Psoas muscle (tissue), 8 donors: ENCODE results near the gene ZP1. TPM values are rescaled to one million over a fixed set of nuclear protein-coding genes. Genes with fewer than 3 reads are reported as not detected.
A peak's percentile ranks its signal among the peaks of the same experiment; 100 is the strongest.

Experiments used
- ATAC-seq, 4 donors: fragments of 200-7000 bp; cut with Tn5 transposase; one replicate each; pipeline ENCODE4 v1.9.1; 2020; ENCODE audit warnings: moderate library complexity in 3 of 4, mild to moderate bottlenecking in 2 of 4
- DNase-seq, 2 donors: peaks; one replicate each; pipeline ENCODE4 v3.0.0-alpha.2; 2020
- H3K27ac ChIP-seq: fragments of 200-600 bp; one replicate; pipeline ENCODE4 v1.8.0; 2022
- H3K27me3 ChIP-seq, 3 donors: fragments of 200-600 bp in 1 of 3; one replicate each; pipeline versions ENCODE4 v1.6.1 to v1.8.0; 2013 to 2022; ENCODE audit warnings: low read length in 2 of 3, mild to moderate bottlenecking in 2 of 3, moderate library complexity in 1 of 3; ENCODE audit not compliant: insufficient read depth in 3 of 3
- H3K36me3 ChIP-seq, 2 donors: fragments of 200-600 bp in 1 of 2; one replicate each; pipeline versions ENCODE4 v1.6.1 to v1.8.0; 2013 to 2022; ENCODE audit warnings: low read depth in 1 of 2, mild to moderate bottlenecking in 1 of 2, moderate library complexity in 1 of 2; ENCODE audit not compliant: insufficient read depth in 1 of 2
- H3K4me1 ChIP-seq: fragments of 200-600 bp; one replicate; pipeline ENCODE4 v1.8.0; 2022
- H3K4me3 ChIP-seq: fragments of 200-600 bp; one replicate; pipeline ENCODE4 v1.8.0; 2022; ENCODE audit warnings: mild to moderate bottlenecking
- H3K9me3 ChIP-seq: fragments of 200-600 bp; one replicate; pipeline ENCODE4 v1.8.0; 2022
- CTCF ChIP-seq: fragments of 200-600 bp; IDR thresholded peaks from one replicate; pipeline ENCODE4 v1.8.0; 2022; ENCODE audit warnings: antibody characterized with exemption
- WGBS, 3 donors: extraction: QIAGEN DNeasy Blood & Tissue Kit; methylation state at CpG; one replicate each; pipeline versions ENCODE4 v1.1.6 to v1.1.7; 2013; 5-methylcytosine and 5-hydroxymethylcytosine counted together
- intact Hi-C, 2 donors: fragments of 100-400 bp; cut with DNase I; formaldehyde crosslinking; loops; one replicate each; pipeline versions ENCODE4 v1.11.0 to v1.14.2; 2022
- polyA plus RNA-seq, 3 donors: library from polyadenylated mRNA; stranded (reverse); fragments of 200-250 nt; gene quantifications; one replicate each; pipeline ENCODE4 v1.2.3, GENCODE V29; 2013
- total RNA-seq, 4 donors: library from RNA; stranded (reverse); fragmentation: NEBNext Ultra II Directional in 2 of 4; extraction: Animal tissue kit (Norgen Biotek cat#: 25700) in 2 of 4; gene quantifications; one replicate each; pipeline versions ENCODE4 v1.2.1 to v1.2.4, GENCODE V29; 2021 to 2023
- donor health status: healthy with polysubstance abuse.
- donor health status: DM: no; HTN: no; CAD: no; lungs with moderate emphysema.
- donor health status: Bipolar disorder and iron deficiency.
- donor health status: healthy.
- donor health status: DM: yes; HTN: yes; CAD: no.
- donor health status: DM: no; HTN: no; CAD: no.
- donor health status: DM: no; HTN: no; CAD: no.
- donor health status: DM: yes; HTN: yes; CAD: no.

The ZP1 gene
- total and polyA plus RNA-seq, 7 donors = 0.18 to 0.52 (median 0.29) TPM; not detected in 3

GRCh38 chr11:60847281-60847680, 20.1 kb upstream of the ZP1 start:
- Histone ChIP-seq H3K27ac (no peak overlapping the region), H3K27me3 (no peaks in the 10 kb centered on the region), H3K9me3 (no peaks in the 10 kb centered on the region), H3K36me3 (peaks cover 3 to 54% of the 10 kb centered on the region in 2 donors), H3K4me3 (no peak overlapping the region), H3K4me1 (peaks cover 19% of the 10 kb centered on the region)
- intact Hi-C loops = loop anchor here in 1 of 2 donors (10.0 kb wide), 1 partner anchor 318 kb away; the partner anchor contains the start of gene VPS37C
- WGBS, 3 donors = 71 to 72% (median 72%) methylated on average over 13 of the region's 13 CpGs
- no peak for TF ChIP-seq CTCF
- ATAC-seq (no peak), DNase-seq (peak in 1 of 2 donors; percentile 39)

- H3K36me3 ChIP-seq = peaks cover 3 to 60% of the 10 kb centered on the region in 2 donors
- H3K27ac ChIP-seq = no peak overlapping the region
- intact Hi-C loops = loop anchor here in 1 of 2 donors (10.0 kb wide), 1 partner anchor 317 kb away; the partner anchor contains the start of gene VPS37C
- H3K4me3 ChIP-seq = no peak overlapping the region
- H3K4me1 ChIP-seq = peaks cover 19% of the 10 kb centered on the region
- H3K27me3 ChIP-seq = no peaks in the 10 kb centered on the region
- DNase-seq (peak in 1 of 2 donors; percentile 54), ATAC-seq (no peak)
- 84 to 94% (median 90%) methylated on average over 12 of the region's 12 CpGs for WGBS, 3 donors
- no peaks in the 10 kb centered on the region for H3K9me3 ChIP-seq
- no peak for TF ChIP-seq CTCF
These were observed 19.4 kb upstream of the ZP1 start for GRCh38 chr11:60847896-60848295.

GRCh38 chr11:60848714-60849151, 18.6 kb upstream of the ZP1 start:
- DNase-seq = peak in 1 of 2 donors; percentile 45
- Histone ChIP-seq H3K4me1 (peaks cover 13% of the 10 kb centered on the region), H3K27ac (no peak overlapping the region), H3K9me3 (no peaks in the 10 kb centered on the region), H3K36me3 (peaks cover 3 to 67% of the 10 kb centered on the region in 2 donors), H3K27me3 (no peaks in the 10 kb centered on the region), H3K4me3 (no peak overlapping the region)
- intact Hi-C loops = loop anchor here in 1 of 2 donors (10.0 kb wide), 1 partner anchor 316 kb away; the partner anchor contains the start of gene VPS37C
- 74 to 87% (median 81%) methylated on average over 10 of the region's 10 CpGs for WGBS, 3 donors
- ATAC-seq = peak in 3 of 4 donors; percentile 18 to 43 (median 37)
- no peak for TF ChIP-seq CTCF

- H3K4me1 ChIP-seq = peaks cover 1% of the 10 kb centered on the region
- peak in 1 of 2 donors; percentile 41 for DNase-seq
- peaks cover 3 to 67% of the 10 kb centered on the region in 2 donors for H3K36me3 ChIP-seq
- intact Hi-C loops = loop anchor here in 1 of 2 donors (10.0 kb wide), 1 partner anchor 315 kb away; the partner anchor contains the start of gene VPS37C
- WGBS, 3 donors = 82 to 92% (median 89%) methylated on average over 27 to 29 of the region's 29 CpGs
- H3K27me3 ChIP-seq = no peaks in the 10 kb centered on the region
- H3K27ac ChIP-seq = no peak overlapping the region
- no peak for TF ChIP-seq CTCF
- no peak overlapping the region for H3K4me3 ChIP-seq
- ATAC-seq = no peak
- no peaks in the 10 kb centered on the region for H3K9me3 ChIP-seq
These were observed 17.5 kb upstream of the ZP1 start for GRCh38 chr11:60849641-60850520.
